Breast epithelium (tissue), 3 donors: ENCODE measurements around the gene MIEF1.

Source experiments
- CTCF ChIP-seq, 3 donors: fragments of 450-650 bp; IDR thresholded peaks; one replicate each; pipeline ENCODE4 v1.5.1; 2016 to 2017; ENCODE audit warnings: antibody characterized with exemption in 3 of 3, mild to moderate bottlenecking in 3 of 3, moderate library complexity in 3 of 3
- POLR2A ChIP-seq: fragments of 450-650 bp; IDR thresholded peaks from one replicate; pipeline ENCODE4 v1.6.1; 2016; ENCODE audit warnings: antibody characterized with exemption, mild to moderate bottlenecking, moderate library complexity
- POLR2AphosphoS5 ChIP-seq, 3 donors: sonication (generic); formaldehyde crosslinking; IDR thresholded peaks; one replicate each; pipeline ENCODE4 v1.6.1; 2017; ENCODE audit warnings: antibody characterized with exemption in 3 of 3

GRCh38 chr22:39543095-39543494, 41.0 kb downstream of the MIEF1 start:
- no peak for TF ChIP-seq POLR2A
- no peak for TF ChIP-seq CTCF (IDR thresholded peaks at IDR 0.05)
- TF ChIP-seq POLR2AphosphoS5 (IDR thresholded peaks at IDR 0.05), result no peak
